HG02759 (cell line): Measurements from ENCODE around the gene ATIC.

Source experiments
- ATAC-seq: cut with Tn5 transposase; IDR thresholded peaks from one replicate; pipeline ENCODE4 v1.9.1; 2021; ENCODE audit warnings: mild to moderate bottlenecking, moderate library complexity; ENCODE audit not compliant: unreplicated experiment

The ATIC gene

GRCh38 chr2:215374642-215375466 is 63.0 kb downstream of the ATIC start:
- ATAC-seq = no peak

DNA sequence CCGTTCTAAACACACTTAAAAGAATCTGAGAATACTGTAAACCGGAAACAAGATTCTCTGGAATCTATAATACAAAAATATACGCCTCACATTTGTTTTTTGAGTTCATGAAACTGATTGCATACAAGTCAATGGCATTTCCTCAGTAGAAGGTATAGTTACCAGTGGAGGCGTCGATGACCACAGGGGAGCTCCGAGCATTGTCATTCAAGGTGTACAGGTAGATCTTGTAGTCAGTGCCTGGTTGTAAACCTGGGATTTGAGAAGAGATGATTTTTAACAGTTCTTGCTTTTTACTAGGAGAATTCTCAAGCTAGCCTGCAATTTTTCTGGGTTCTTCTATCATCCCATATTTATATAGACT is 63.6 kb downstream of the ATIC start:
- no peak for ATAC-seq

- ATAC-seq = no peak
Observed at GRCh38 chr2:215376103-215376780, 64.4 kb downstream of the ATIC start.

- no peak for ATAC-seq
Observed at GRCh38 chr2:215377283-215377682, 65.4 kb downstream of the ATIC start.

- ATAC-seq = no peak
Observed at GRCh38 chr2:215378045-215378444, 66.2 kb downstream of the ATIC start.

DNA sequence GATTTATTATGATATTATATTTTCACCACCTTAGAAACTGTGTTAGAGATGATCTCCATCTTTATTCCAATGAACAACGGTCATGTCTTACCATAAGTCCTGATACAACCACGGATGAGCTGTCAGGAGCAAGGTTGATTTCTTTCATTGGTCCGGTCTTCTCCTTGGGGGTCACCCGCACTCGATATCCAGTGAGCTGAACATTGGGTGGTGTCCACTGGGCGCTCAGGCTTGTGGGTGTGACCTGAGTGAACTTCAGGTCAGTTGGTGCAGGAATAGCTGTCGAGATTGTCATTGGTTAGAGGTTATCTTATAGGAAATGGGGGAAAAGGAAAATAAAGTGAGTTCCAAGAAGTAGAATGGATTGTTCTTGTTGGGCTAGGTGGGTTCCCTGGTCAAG is 67.2 kb downstream of the ATIC start:
- ATAC-seq = no peak

DNA sequence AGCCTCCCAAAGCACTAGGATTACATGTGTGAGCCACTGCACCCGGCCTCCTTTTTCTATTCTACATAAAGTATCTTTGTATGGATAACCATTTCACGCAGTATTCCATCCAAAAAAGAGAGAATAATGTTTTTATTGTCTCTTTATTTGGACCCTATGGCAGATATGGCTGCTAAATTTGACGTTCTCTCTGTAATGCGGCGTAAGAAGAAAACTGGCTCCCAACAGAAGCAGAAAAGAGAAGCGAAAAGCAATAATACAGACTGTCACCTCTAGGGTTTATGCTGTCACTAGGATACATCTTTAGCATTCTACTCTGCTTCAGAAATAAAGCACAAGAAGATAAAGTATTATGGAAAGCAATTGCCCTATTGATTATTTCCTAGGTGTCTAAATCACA is 68.1 kb downstream of the ATIC start:
- no peak for ATAC-seq

DNA sequence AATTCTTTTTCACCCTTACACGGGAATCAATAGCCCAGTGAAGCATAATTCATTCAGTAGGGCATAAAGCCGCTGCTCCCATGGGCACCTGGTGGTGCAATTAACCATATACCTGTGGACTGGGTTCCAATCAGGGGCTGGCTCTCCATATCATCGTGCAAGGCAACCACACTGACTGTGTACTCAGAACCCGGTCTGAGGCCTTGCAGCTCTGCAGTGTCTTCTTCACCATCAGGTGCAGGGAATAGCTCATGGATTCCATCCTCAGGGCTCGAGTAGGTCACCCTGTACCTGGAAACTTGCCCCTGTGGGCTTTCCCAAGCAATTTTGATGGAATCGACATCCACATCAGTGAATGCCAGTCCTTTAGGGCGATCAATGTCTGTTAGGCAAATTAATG is 68.8 kb downstream of the ATIC start:
- ATAC-seq = no peak

- no peak for ATAC-seq
Observed at GRCh38 chr2:215382011-215382410, 70.2 kb downstream of the ATIC start.

GRCh38 chr2:215382480-215382879 is 70.6 kb downstream of the ATIC start:
- ATAC-seq = no peak

DNA sequence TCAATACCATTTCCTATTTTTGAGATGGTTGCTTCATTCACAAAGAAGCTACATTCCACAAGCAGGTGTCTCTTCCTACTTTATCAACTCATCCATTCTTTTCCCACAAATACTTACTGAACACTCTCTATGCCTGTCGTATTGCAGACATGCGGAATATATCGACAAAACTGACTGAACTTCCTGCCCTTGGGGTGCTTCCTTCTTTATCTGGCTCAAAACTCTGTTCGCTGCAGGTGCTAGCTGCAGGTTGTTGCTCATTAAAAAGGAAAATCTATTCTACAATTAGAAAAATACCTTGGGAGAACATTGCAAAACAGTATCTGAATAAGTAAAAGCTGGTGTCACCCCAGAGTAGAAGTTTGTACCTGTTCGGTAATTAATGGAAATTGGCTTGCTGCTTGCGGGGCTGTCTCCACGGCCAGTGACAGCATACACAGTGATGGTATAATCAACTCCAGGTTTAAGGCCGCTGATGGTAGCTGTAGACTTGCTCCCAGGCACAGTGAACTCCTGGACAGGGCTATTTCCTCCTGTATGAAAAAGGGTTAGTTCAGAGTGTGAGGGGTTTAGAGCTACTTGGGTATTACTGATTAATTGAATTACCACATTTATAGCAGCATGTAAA is 71.9 kb downstream of the ATIC start:
- no peak for ATAC-seq

DNA sequence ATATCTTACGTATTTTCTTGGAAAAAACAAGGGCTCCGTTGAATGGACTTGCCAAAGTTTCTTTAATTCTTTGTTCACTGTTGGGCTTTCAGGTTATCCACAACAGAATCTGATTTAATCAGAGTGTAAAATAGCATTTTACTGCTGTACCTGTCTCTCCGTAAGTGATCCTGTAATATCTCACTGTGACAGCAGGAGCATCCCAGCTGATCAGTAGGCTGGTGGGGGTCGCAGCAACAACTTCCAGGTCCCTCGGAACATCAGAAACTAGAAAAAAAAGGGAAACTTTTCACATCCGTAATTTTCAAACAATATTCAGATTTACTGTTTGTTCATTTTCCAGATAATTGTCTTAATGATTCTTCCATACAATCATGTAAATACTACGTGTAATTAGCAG is 72.9 kb downstream of the ATIC start:
- no peak for ATAC-seq

DNA sequence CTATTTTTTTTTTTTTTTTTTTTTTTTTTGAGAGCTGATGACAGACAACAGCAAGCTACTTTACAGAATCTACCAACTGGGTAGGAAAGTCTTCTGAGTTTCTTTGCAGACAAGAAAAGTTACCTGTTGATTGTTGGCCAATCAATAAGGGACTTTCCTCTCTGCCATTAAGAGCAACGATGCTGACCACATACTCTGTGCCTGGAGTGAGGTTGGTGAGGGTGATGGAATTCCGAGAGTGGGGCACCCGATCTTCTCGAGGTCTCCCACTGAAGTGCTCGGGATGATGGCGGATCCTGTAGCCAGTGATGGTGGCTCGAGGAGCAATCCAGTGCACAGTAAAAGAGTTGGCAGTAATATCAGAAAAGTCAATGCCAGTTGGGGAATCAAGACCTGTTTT is 74.7 kb downstream of the ATIC start:
- ATAC-seq = no peak

DNA sequence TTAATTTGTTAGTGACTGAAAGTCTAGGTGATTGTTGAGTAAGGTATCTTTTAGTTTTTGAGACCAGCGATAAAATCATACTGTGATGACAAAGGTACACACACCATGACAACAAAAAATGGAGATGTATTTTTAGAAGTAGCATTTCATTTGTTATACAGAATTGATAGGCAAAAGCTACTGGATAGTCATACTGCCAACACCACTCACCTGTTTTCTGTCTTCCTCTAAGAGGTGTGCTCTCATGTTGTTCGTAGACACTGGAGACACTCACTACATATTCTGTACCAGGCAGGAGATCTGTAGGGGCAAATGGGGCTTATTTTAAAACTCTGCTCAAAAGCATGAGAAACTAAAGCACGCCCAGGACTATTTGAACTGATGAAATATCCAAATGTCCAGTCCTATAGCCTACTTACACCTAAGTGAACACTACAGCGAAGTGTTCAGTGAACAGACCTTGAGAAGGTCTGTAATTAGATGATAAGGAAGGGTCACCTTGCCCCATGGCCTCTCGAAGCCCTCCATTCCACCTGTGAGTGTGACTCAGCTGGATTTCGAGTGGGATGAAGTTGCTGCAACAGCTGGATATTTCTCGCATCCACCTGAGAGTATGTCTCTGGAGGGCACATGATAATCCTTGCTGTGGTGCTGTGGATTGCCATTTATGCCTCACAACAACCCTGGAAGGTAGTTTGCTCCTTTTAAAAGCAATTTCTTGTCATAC is 76.3 kb downstream of the ATIC start:
- ATAC-seq = no peak

GRCh38 chr2:215390550-215390913 is 78.7 kb downstream of the ATIC start:
- ATAC-seq = no peak

- no peak for ATAC-seq
Observed at GRCh38 chr2:215391531-215391930, 79.7 kb downstream of the ATIC start.

DNA sequence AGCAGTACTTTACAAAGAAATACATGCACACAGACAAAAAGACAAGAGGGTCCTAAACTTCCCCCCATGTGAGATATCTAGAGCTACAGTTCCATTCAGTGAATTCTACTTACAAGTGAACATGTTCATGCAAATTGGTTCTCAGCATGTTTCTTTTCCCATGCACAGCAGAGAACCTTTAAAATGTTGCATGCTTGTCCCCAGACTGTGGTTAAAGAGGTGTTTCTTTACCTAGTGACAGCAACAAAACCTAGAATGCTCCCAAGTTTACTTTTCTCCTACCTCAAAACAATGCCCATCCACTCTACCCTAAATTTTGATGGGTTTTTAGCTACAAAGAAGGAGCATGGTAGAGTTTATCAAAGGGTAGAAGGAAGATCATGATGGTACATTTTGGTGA is 80.3 kb downstream of the ATIC start:
- no peak for ATAC-seq

DNA sequence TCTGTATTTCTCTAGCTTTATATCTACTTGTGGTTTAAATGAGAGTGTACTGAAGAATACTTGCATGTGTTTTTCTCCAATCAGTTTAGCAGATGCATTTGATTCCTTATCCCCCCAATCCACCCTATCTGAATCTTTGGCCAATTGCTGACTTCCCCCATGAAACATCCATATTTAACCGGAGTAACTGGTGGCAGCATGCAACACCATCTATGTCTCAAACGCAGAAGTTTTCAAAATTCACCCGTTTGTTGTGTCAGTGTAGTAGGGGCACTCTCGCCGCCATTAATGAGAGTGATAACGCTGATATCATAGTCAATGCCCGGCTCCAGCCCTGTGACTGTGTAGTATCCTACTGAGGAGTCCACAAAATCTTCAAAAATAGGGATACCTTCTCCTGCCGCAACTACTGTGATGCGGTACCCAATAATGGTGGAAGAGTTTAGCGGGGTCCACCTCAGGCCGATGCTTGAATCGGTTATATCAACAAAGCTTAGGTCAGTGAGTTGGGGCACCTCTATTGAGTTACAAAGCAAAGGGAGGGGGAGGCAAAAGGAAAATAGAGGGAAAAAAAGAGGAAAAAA is 80.9 kb downstream of the ATIC start:
- ATAC-seq = no peak

GRCh38 chr2:215394102-215394805 is 82.4 kb downstream of the ATIC start:
- ATAC-seq = no peak

- no peak for ATAC-seq
Observed at GRCh38 chr2:215395687-215396460, 84.0 kb downstream of the ATIC start.
